Fibroblast of villous mesenchyme (primary cell): ENCODE measurements around the gene WNT7B. TPM values are rescaled to one million over a fixed set of nuclear protein-coding genes. Genes with fewer than 3 reads are reported as not detected.

Source experiments
- DNase-seq: peaks from one replicate; pipeline ENCODE4 v3.0.0-alpha.2; 2010; ENCODE audit warnings: low read depth
- H3K4me3 ChIP-seq: 2 replicates; pipeline ENCODE4 v1.5.1; 2011; ENCODE audit warnings: low read depth, mild to moderate bottlenecking, low read length
- total RNA-seq: library from RNA; depleted of rRNA; stranded (reverse); fragments of >200 nt; gene quantifications from 2 replicates; pipeline ENCODE4 v1.2.3, GENCODE V29; 2012
- TF ChIP-seq, protein P1 (sequence below): IDR thresholded peaks from 2 replicates; pipeline ENCODE4 v1.5.1; 2012; ENCODE audit warnings: low read depth, mild to moderate bottlenecking, low read length; ENCODE audit not compliant: insufficient read depth

Gene WNT7B
- total RNA-seq, 1 donor: under 0.01 TPM

DNA sequence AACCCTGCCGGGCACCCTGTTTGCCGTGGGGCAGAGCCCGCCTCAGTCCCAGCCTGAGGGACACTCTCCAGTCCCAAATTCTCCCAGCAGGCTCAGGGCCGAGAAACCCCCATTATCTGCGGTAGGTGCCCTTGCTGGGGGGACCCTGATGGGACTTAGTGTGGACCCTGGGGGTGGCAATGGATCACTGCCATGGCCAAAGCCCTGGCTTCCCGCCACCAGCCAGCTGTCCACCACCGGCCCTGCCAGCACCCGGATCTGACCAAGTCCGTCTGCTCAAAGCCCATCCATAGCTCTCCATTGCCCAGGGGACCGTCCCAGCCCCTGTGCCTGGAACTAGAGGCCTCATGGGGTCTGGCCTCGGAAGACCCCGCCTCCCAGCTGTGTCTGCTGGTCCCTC is 24.4 kb downstream of the WNT7B start:
- no peak overlapping the region for H3K4me3 ChIP-seq
- TF ChIP-seq, protein P1, sequence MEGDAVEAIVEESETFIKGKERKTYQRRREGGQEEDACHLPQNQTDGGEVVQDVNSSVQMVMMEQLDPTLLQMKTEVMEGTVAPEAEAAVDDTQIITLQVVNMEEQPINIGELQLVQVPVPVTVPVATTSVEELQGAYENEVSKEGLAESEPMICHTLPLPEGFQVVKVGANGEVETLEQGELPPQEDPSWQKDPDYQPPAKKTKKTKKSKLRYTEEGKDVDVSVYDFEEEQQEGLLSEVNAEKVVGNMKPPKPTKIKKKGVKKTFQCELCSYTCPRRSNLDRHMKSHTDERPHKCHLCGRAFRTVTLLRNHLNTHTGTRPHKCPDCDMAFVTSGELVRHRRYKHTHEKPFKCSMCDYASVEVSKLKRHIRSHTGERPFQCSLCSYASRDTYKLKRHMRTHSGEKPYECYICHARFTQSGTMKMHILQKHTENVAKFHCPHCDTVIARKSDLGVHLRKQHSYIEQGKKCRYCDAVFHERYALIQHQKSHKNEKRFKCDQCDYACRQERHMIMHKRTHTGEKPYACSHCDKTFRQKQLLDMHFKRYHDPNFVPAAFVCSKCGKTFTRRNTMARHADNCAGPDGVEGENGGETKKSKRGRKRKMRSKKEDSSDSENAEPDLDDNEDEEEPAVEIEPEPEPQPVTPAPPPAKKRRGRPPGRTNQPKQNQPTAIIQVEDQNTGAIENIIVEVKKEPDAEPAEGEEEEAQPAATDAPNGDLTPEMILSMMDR: no peak
- no peak for DNase-seq

DNA sequence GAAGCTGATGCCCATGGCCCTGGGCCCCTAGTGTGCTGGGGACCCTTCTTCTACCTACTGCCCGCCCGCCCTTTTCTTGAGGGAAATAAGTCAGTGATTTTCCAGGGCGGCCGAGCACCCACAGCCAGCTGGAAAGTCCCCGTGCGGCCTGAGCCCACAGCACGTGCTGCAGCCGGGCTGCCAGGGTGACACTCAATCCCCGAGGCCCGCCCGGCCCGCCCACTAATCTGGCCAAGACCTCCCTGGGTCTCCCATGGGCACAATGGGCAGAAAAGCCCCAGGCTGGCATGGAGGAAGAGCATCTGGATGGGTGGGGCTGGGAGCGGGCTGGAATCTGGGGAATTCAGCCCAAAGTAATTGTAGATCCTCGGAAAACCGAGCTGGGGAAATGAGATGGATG is 24.8 kb downstream of the WNT7B start:
- TF ChIP-seq, protein P1: no peak
- no peak for DNase-seq

DNA sequence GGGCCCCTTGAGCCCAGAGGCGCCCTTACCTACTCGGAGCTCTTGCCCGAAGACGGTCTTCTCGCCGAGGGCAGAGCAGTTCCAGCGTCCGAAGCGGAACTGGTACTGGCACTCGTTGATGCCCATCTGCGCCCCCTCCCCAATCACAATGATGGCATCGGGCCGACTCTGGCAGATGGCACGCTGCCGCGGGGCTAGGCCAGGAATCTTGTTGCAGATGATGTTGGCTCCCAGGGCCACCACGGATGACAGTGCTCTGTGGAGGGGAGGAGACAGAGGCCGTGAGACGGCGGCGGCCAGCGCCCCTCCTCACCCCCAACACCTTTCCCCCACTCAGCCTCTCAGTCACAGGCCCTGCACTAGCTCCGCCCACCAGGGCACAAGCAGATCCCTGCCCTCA is 27.1 kb downstream of the WNT7B start:
- no peak overlapping the region for H3K4me3 ChIP-seq
- no peak for DNase-seq
- TF ChIP-seq, protein P1: no peak

More for the DNA sequence above, 24.8 kb downstream of the WNT7B start:
- H3K4me3 ChIP-seq: no peak overlapping the region

DNA sequence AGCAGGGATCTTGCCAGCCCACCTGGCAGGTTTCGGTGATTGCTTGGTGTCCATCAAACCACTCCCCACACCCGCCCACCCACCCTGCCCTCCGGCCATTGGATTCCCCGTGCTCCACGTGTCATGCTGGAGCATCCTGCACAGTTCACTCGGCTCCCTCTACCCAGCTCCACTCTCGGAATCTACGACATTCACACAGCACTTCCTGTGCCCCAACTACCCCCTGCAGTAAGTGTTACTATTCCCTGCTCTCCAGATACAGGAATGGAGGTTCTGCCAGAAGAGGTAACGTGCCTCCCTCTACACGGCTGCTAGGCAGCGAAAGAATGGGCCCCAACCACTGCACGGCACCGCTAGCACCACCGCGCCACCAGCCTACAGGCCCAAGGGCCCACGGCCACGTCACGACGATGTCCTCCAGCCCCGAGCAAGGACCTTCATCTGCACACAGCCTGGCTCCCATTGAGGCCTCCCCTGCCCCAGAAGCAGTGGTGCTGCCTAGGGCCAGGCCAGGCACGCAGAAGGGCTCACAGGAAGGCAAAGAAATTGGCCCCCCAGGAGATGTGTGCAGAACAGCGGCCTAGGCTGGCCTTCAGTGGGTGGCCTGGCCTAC is 27.6 kb downstream of the WNT7B start:
- H3K4me3 ChIP-seq: no peak overlapping the region
- TF ChIP-seq, protein P1: no peak
- DNase-seq: no peak

GRCh38 chr22:45948081-45948648 is 28.8 kb downstream of the WNT7B start:
- H3K4me3 ChIP-seq: no peak overlapping the region
- no peak for DNase-seq
- TF ChIP-seq, protein P1: no peak

DNA sequence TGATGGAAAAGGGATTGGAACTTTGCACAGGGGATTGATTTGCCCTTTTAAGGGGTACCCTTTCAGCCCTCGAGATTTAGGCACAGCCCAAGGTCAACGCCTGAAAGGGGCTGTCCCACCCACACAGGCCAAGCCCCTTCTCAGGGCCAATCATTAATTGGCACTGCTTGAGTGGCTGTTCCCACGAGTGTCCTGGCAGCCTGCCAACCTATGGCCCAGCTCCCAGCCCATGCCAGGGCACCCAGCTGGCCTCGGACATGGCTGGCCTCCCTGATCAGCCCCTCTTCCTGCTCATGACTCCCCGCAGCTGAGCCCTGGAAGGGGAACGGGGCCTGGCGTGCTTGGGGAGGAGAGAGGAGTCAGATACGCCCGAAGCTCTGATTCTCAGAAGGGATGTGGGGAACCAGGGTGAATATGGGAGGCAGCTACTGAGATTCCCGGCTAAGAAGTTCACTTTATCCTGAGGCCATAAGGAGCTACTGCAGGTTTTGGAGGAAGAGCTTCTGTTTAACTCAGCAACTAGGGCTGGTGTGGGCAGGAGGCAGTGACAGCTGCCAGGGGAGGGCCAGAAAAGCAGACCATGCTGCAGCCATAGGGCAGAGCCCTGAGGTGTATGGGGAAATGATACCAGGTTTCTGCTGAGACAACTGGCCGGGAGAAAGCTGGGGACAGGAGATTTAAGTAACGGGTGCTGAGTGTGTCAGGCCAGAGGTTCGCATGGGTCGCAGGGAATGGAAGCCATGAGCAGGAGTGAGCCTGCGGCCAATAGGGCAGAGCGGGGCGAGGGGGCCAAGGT is 30.0 kb downstream of the WNT7B start:
- no peak overlapping the region for H3K4me3 ChIP-seq
- TF ChIP-seq, protein P1: no peak
- DNase-seq: no peak
